MCF 10A (cell line): ENCODE data around the gene PIP4K2C. TPM values are rescaled to one million over a fixed set of nuclear protein-coding genes. Genes with fewer than 3 reads are reported as not detected.

Source experiments
- BruUV-seq: library from RNA; stranded (reverse); fragments of 400-500 nt; replicated peaks from 2 replicates; lab custom pipeline; 2021; lab: Mats Ljungman, UMichigan
- CTCF ChIA-PET: fragments of 300-600 bp; sonication (Branson Sonifier 250); formaldehyde crosslinking; extraction: SDS; loops from one replicate; lab custom pipeline; 2021; ENCODE audit warnings: antibody characterized with exemption, inconsistent platforms; lab: Yijun Ruan, JAX
- POLR2A ChIA-PET: fragments of 300-600, 350-650 bp; sonication (Branson Sonifier 250); formaldehyde crosslinking; extraction: SDS; loops from one replicate; lab custom pipeline; 2020; ENCODE audit warnings: antibody characterized with exemption, inconsistent platforms; lab: Yijun Ruan, JAX
- DNase-seq: peaks from one replicate; pipeline ENCODE4 v3.0.0-alpha.2; 2018; ENCODE audit not compliant: unreplicated experiment
- H3K27ac Mint-ChIP-seq: one replicate; pipeline ENCODE4 v1.8.0; 2022; ENCODE audit warnings: mild to moderate bottlenecking, low read depth, mixed read lengths; ENCODE audit not compliant: unreplicated experiment
- H3K27me3 Mint-ChIP-seq: one replicate; pipeline ENCODE4 v1.8.0; 2022; ENCODE audit warnings: mixed read lengths; ENCODE audit not compliant: insufficient read depth, unreplicated experiment
- H3K36me3 Mint-ChIP-seq: one replicate; pipeline ENCODE4 v1.8.0; 2022; ENCODE audit warnings: mild to moderate bottlenecking, moderate library complexity, mixed read lengths; ENCODE audit not compliant: insufficient read depth, unreplicated experiment
- H3K4me1 Mint-ChIP-seq: one replicate; pipeline ENCODE4 v1.8.0; 2022; ENCODE audit warnings: mixed read lengths; ENCODE audit not compliant: insufficient read depth, unreplicated experiment
- H3K4me3 Mint-ChIP-seq: one replicate; pipeline ENCODE4 v1.8.0; 2022; ENCODE audit warnings: mild to moderate bottlenecking, moderate library complexity, mixed read lengths; ENCODE audit not compliant: unreplicated experiment
- H3K9me3 Mint-ChIP-seq: one replicate; pipeline ENCODE4 v1.8.0; 2022; ENCODE audit warnings: mixed read lengths; ENCODE audit not compliant: unreplicated experiment
- CTCF ChIP-seq: fragments of 200-600 bp; IDR thresholded peaks from one replicate; pipeline ENCODE4 v1.8.0; 2022; ENCODE audit warnings: antibody characterized with exemption, mild to moderate bottlenecking; ENCODE audit not compliant: unreplicated experiment
- intact Hi-C: fragments of 100-400 bp; cut with micrococcal nuclease; formaldehyde crosslinking; loops from 2 replicates; pipeline ENCODE4 v1.14.1; 2022
- total RNA-seq: library from RNA; stranded (reverse); gene quantifications from 2 replicates; pipeline ENCODE4 v1.2.3, GENCODE V29; 2022

Gene PIP4K2C
- total RNA-seq, 1 experiment from 2014 or later, result 32.0 TPM

- POLR2A ChIA-PET, result interaction anchor here (0.7 kb wide), 1 partner anchor 23 kb away, joined by 3 read pairs; no protein-coding TSS in a partner anchor
- Mint-ChIP-seq H3K36me3 (no peaks in the 10 kb centered on the region), H3K9me3 (no peaks in the 10 kb centered on the region)
Measured at GRCh38 chr12:57614178-57614947, 23.4 kb downstream of the PIP4K2C start.

DNA sequence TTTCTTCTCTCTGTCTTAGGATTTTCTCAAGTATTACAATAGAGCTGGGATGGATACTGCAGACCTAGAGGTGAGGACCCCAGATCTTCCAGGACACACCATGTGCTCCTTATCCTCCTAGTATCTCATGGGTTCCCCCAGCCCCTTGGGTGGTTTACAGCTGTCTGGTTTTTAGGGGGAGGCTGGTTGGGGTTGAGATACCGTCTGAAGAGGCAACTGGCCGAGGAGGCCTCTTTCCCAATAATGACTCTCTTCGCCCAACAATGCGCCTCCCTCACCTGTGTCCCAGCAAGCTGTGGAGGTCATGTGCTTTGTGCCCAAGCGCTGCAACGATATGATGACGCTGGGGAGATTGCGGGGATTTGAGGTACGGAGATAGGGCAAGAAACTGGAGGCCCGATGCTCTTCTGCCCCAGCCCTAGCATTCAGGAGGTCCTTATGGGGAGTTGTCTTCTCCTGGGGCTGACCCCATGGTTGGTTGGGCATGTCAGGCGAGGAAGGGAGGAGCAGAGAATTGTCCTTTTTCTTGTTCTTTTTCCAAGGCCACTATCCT is 24.0 kb downstream of the PIP4K2C start:
- ChIA-PET CTCF (interaction anchor here (0.6 to 2.1 kb wide), 3 partner anchors 32 to 168 kb away, joined by 3 to 12 read pairs (median 3); partner anchors contain the start of gene DCTN2), POLR2A (interaction anchor here (0.7 kb wide), 1 partner anchor 23 kb away, joined by 3 read pairs; no protein-coding TSS in a partner anchor)
- Mint-ChIP-seq H3K4me3 (no peak overlapping the region), H3K27me3 (peaks cover 24% of the 10 kb centered on the region), H3K36me3 (no peaks in the 10 kb centered on the region), H3K4me1 (no peaks in the 10 kb centered on the region), H3K27ac (no peak overlapping the region), H3K9me3 (no peaks in the 10 kb centered on the region)
- TF ChIP-seq CTCF, result no peak
- intact Hi-C loops, result no loop called here
- DNase-seq, result no peak
- BruUV-seq, result no TSS peak

More at GRCh38 chr12:57614178-57614947, 23.4 kb downstream of the PIP4K2C start:
- H3K27ac Mint-ChIP-seq, result no peak overlapping the region
- H3K27me3 Mint-ChIP-seq, result peaks cover 21% of the 10 kb centered on the region
- H3K4me1 Mint-ChIP-seq, result no peaks in the 10 kb centered on the region
- no peak for TF ChIP-seq CTCF
- no TSS peak for BruUV-seq
- intact Hi-C loops, result no loop called here
- no peak overlapping the region for H3K4me3 Mint-ChIP-seq
- CTCF ChIA-PET, result interaction anchor here (1.3 to 2.1 kb wide), 2 partner anchors 30 to 31 kb away, joined by 3 to 12 read pairs; no protein-coding TSS in a partner anchor
- DNase-seq, result peak; percentile 44

DNA sequence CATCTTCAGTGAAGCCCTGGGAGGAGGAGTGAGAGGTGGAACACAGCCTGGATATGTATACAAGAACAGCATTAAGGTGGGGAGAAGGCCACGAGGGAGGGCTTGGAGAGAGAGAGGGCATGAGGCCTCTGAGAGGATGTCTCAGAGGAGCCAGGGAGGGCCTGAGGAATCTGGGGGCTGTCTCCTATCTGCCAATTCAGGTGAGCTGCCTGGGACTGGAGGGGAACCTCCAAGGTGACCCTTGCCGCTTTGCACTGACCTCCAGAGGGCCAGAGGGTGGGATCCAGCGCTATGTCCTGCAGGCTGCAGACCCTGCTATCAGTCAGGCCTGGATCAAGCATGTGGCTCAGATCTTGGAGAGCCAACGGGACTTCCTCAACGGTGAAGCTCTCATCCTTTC is 24.6 kb downstream of the PIP4K2C start:
- POLR2A ChIA-PET, result interaction anchor here (0.8 to 2.0 kb wide), 2 partner anchors 9 to 129 kb away, joined by 4 to 5 read pairs; partner anchors contain the start of gene TSPAN31

More for the DNA sequence above, 24.6 kb downstream of the PIP4K2C start:
- no TSS peak for BruUV-seq
- no peak for DNase-seq
- H3K4me1 Mint-ChIP-seq, result no peaks in the 10 kb centered on the region
- no peak overlapping the region for H3K27ac Mint-ChIP-seq
- peaks cover 31% of the 10 kb centered on the region for H3K27me3 Mint-ChIP-seq
- CTCF ChIA-PET, result interaction anchor here (0.6 to 1.4 kb wide), 3 partner anchors 32 to 167 kb away, joined by 3 to 4 read pairs (median 3); partner anchors contain the start of gene DCTN2
- no peaks in the 10 kb centered on the region for H3K36me3 Mint-ChIP-seq
- H3K9me3 Mint-ChIP-seq, result no peaks in the 10 kb centered on the region
- intact Hi-C loops, result no loop called here
- H3K4me3 Mint-ChIP-seq, result no peak overlapping the region
- no peak for TF ChIP-seq CTCF
